GM12874 (cell line): Measurements from ENCODE around the gene CLEC2D.

Experiments
- CTCF ChIP-seq: IDR thresholded peaks from 2 replicates; pipeline ENCODE4 v1.5.1; 2011; ENCODE audit warnings: low read depth, mild to moderate bottlenecking, control low read depth, low read length, moderate library complexity; ENCODE audit not compliant: insufficient read depth

The CLEC2D gene

GRCh38 chr12:9732921-9733461 is 63.5 kb downstream of the CLEC2D start, which contains the start of gene CLECL1:
Gene CLECL1 (minus strand): TSS chr12:9733097.
- TF ChIP-seq CTCF, result no peak

- no peak for TF ChIP-seq CTCF
These were observed 66.1 kb downstream of the CLEC2D start for GRCh38 chr12:9735601-9736000.

GRCh38 chr12:9736936-9737705 is 67.6 kb downstream of the CLEC2D start:
- no peak for TF ChIP-seq CTCF

- no peak for TF ChIP-seq CTCF
These were observed 70.7 kb downstream of the CLEC2D start for GRCh38 chr12:9740106-9740750.

- no peak for TF ChIP-seq CTCF
These were observed 72.2 kb downstream of the CLEC2D start for GRCh38 chr12:9741726-9742125.

GRCh38 chr12:9742661-9743060 is 73.1 kb downstream of the CLEC2D start:
- TF ChIP-seq CTCF, result no peak

GRCh38 chr12:9745199-9745598 is 75.7 kb downstream of the CLEC2D start:
- no peak for TF ChIP-seq CTCF
